IPS-NIHi11 (cell line): ENCODE data around the gene TLDC2.
"Not testable (repeated sequence)": the region's sequence is repeated elsewhere in the genome, so short reads cannot be mapped to it uniquely, and the experiment has no call there.

ENCODE experiments used
- DNase-seq: peaks from one replicate; pipeline ENCODE4 v3.0.0; 2012; ENCODE audit warnings: mixed read lengths, low spot score

The TLDC2 gene

GRCh38 chr20:36875702-36876472 is at the start of gene TLDC2:
Gene TLDC2 (plus strand): TSS chr20:36876138. CDS start chr20:36876175, 37 bp downstream.
- DNase-seq, result no peak

GRCh38 chr20:36826554-36827244 is 49.2 kb upstream of the TLDC2 start:
- no peak for DNase-seq

GRCh38 chr20:36827541-36828279 is 48.2 kb upstream of the TLDC2 start:
- DNase-seq, result no peak

GRCh38 chr20:36830791-36831691 is 44.9 kb upstream of the TLDC2 start:
- DNase-seq, result no peak

- DNase-seq, result no peak
Measured at GRCh38 chr20:36832791-36833190, 43.1 kb upstream of the TLDC2 start.

- no peak for DNase-seq
Measured at GRCh38 chr20:36833275-36834020, 42.5 kb upstream of the TLDC2 start.

GRCh38 chr20:36835025-36835424 is 40.9 kb upstream of the TLDC2 start:
- DNase-seq, result no peak

GRCh38 chr20:36835453-36836198 is 40.3 kb upstream of the TLDC2 start:
- DNase-seq, result peak; percentile 97

GRCh38 chr20:36836591-36837269 is 39.2 kb upstream of the TLDC2 start:
- peak; percentile 79 for DNase-seq

- not testable (repeated sequence) for DNase-seq
Measured at GRCh38 chr20:36838376-36838775, 37.6 kb upstream of the TLDC2 start.

GRCh38 chr20:36839150-36839549 is 36.8 kb upstream of the TLDC2 start:
- DNase-seq, result no peak

GRCh38 chr20:36841030-36841429 is 34.9 kb upstream of the TLDC2 start:
- not testable (repeated sequence) for DNase-seq

- no peak for DNase-seq
Measured at GRCh38 chr20:36845288-36845971, 30.5 kb upstream of the TLDC2 start.

- DNase-seq, result no peak
Measured at GRCh38 chr20:36847009-36847709, 28.8 kb upstream of the TLDC2 start.

GRCh38 chr20:36847710-36848040 is 28.3 kb upstream of the TLDC2 start:
- DNase-seq, result no peak

- DNase-seq, result no peak
Measured at GRCh38 chr20:36848078-36848660, 27.8 kb upstream of the TLDC2 start.

- no peak for DNase-seq
Measured at GRCh38 chr20:36848677-36849076, 27.3 kb upstream of the TLDC2 start.
